Karpas-422 (cell line): ENCODE measurements around the gene S100A6. TPM values are rescaled to one million over a fixed set of nuclear protein-coding genes. Genes with fewer than 3 reads are reported as not detected.

Experiments
- DNase-seq: peaks from one replicate; pipeline ENCODE4 v3.0.0-alpha.2; 2015
- H2AFZ ChIP-seq: fragments of 200-600 bp; sonication (generic); 2 replicates; pipeline ENCODE4 v1.6.1; 2014; ENCODE audit warnings: antibody characterized with exemption, low read length, mixed read lengths
- H3K27ac ChIP-seq: fragments of 200-600 bp; sonication (generic); 2 replicates; pipeline ENCODE4 v1.5.1; 2014; ENCODE audit warnings: mild to moderate bottlenecking, low read length, moderate library complexity
- H3K27me3 ChIP-seq: fragments of 200-600 bp; sonication (generic); 2 replicates; pipeline ENCODE4 v1.6.1; 2014; ENCODE audit warnings: low read length, mixed read lengths
- H3K36me3 ChIP-seq: fragments of 200-600 bp; sonication (generic); 2 replicates; pipeline ENCODE4 v1.6.1; 2014; ENCODE audit warnings: low read length, mixed read lengths; ENCODE audit not compliant: insufficient read depth
- H3K4me1 ChIP-seq: fragments of 200-600 bp; sonication (generic); 2 replicates; pipeline ENCODE4 v1.6.1; 2014; ENCODE audit warnings: mild to moderate bottlenecking, low read length, mixed read lengths
- H3K4me2 ChIP-seq: fragments of 200-600 bp; sonication (generic); 2 replicates; pipeline ENCODE4 v1.6.1; 2014; ENCODE audit warnings: low read length, low read depth, mild to moderate bottlenecking; ENCODE audit not compliant: poor library complexity, severe bottlenecking
- H3K4me3 ChIP-seq: fragments of 200-600 bp; sonication (generic); 2 replicates; pipeline ENCODE4 v1.5.1; 2014; ENCODE audit warnings: mild to moderate bottlenecking, antibody characterized with exemption, low read length, mixed read lengths
- H3K79me2 ChIP-seq: fragments of 200-600 bp; sonication (generic); 2 replicates; pipeline ENCODE4 v1.6.1; 2014; ENCODE audit warnings: mild to moderate bottlenecking, low read length, mixed read lengths
- H3K9ac ChIP-seq: fragments of 200-600 bp; sonication (generic); 2 replicates; pipeline ENCODE4 v1.6.0; 2014; ENCODE audit warnings: low read length
- H3K9me2 ChIP-seq: fragments of 200-600 bp; sonication (generic), shearing (Covaris generic); replicated peaks from 2 replicates; pipeline ENCODE4 v1.6.0; 2014; ENCODE audit warnings: mild to moderate bottlenecking, low read length, moderate library complexity; ENCODE audit not compliant: insufficient read depth
- H3K9me3 ChIP-seq: fragments of 300-700, 200-600 bp; sonication (generic); 2 replicates; pipeline ENCODE4 v1.6.1; 2014; ENCODE audit warnings: low read length, mixed read lengths
- H4K20me1 ChIP-seq: fragments of 200-600 bp; sonication (generic); 2 replicates; pipeline ENCODE4 v1.6.1; 2014; ENCODE audit warnings: mild to moderate bottlenecking, antibody characterized with exemption, low read length, low read depth; ENCODE audit not compliant: insufficient read depth
- total RNA-seq: library from RNA; depleted of rRNA; stranded (reverse); fragments of >200 nt; shearing (Covaris generic); gene quantifications from 2 replicates; pipeline ENCODE4 v1.2.3, GENCODE V29; 2014; ENCODE audit warnings: low replicate concordance

S100A6 gene
- total RNA-seq, 1 experiment from 2014 or later: 43.3 TPM

- Histone ChIP-seq H3K9me3 (no peaks in the 10 kb centered on the region), H3K9ac (no peak overlapping the region), H4K20me1 (no peaks in the 10 kb centered on the region), H3K9me2 (no peaks in the 10 kb centered on the region), H3K4me2 (no peak overlapping the region), H3K27me3 (no peaks in the 10 kb centered on the region), H3K4me1 (no peaks in the 10 kb centered on the region; the same call in 1 of the 2 replicates), H3K4me3 (no peak overlapping the region), H2AFZ (no peak overlapping the region), H3K36me3 (no peaks in the 10 kb centered on the region), H3K27ac (no peak overlapping the region), H3K79me2 (no peaks in the 10 kb centered on the region)
- DNase-seq: no peak
Observed at GRCh38 chr1:153550827-153551500, 15.2 kb upstream of the S100A6 start.

- Histone ChIP-seq H3K9me3 (no peaks in the 10 kb centered on the region), H2AFZ (no peak overlapping the region), H3K36me3 (no peaks in the 10 kb centered on the region), H3K4me2 (no peak overlapping the region), H3K9me2 (no peaks in the 10 kb centered on the region), H3K27me3 (no peaks in the 10 kb centered on the region), H4K20me1 (no peaks in the 10 kb centered on the region), H3K4me1 (peaks cover 6% of the 10 kb centered on the region), H3K4me3 (no peak overlapping the region), H3K79me2 (no peaks in the 10 kb centered on the region), H3K9ac (no peak overlapping the region), H3K27ac (no peak overlapping the region)
- DNase-seq: no peak
Observed at GRCh38 chr1:153550398-153550758, 14.6 kb upstream of the S100A6 start.

- no peaks in the 10 kb centered on the region for H3K9me3 ChIP-seq
- no peaks in the 10 kb centered on the region for H3K36me3 ChIP-seq
- no peaks in the 10 kb centered on the region for H3K79me2 ChIP-seq
- H3K9me2 ChIP-seq: no peaks in the 10 kb centered on the region
- H3K4me3 ChIP-seq: no peak overlapping the region
- no peak overlapping the region for H3K9ac ChIP-seq
- no peaks in the 10 kb centered on the region for H4K20me1 ChIP-seq
- no peaks in the 10 kb centered on the region for H3K27me3 ChIP-seq
- H3K4me2 ChIP-seq: no peak overlapping the region
- H2AFZ ChIP-seq: no peak overlapping the region
- no peak overlapping the region for H3K27ac ChIP-seq
- H3K4me1 ChIP-seq: peaks cover 11% of the 10 kb centered on the region
- DNase-seq: no peak
Observed at GRCh38 chr1:153549741-153550397, 14.1 kb upstream of the S100A6 start.

- H2AFZ ChIP-seq: no peak within 1 kb of the TSS
- H3K4me1 ChIP-seq: peaks cover 14% of the 10 kb centered on the region
- no peaks in the 10 kb centered on the region for H3K9me2 ChIP-seq
- H3K4me3 ChIP-seq: no peak within 1 kb of the TSS
- H3K36me3 ChIP-seq: no peaks in the 10 kb centered on the region
- H3K27me3 ChIP-seq: no peaks in the 10 kb centered on the region
- H3K79me2 ChIP-seq: no peaks in the 10 kb centered on the region
- no peaks in the 10 kb centered on the region for H4K20me1 ChIP-seq
- no peaks in the 10 kb centered on the region for H3K9me3 ChIP-seq
- H3K27ac ChIP-seq: no peak within 1 kb of the TSS
- H3K4me2 ChIP-seq: no peak within 1 kb of the TSS
- no peak for DNase-seq
- H3K9ac ChIP-seq: no peak within 1 kb of the TSS
Observed at GRCh38 chr1:153548722-153549688, 13.2 kb upstream of the S100A6 start, which contains the start of gene S100A3. TSS of gene S100A3 (minus strand) at chr1:153549258. CDS start at chr1:153548485, 773 bp downstream.

- H3K9ac ChIP-seq: no peak overlapping the region
- no peaks in the 10 kb centered on the region for H3K36me3 ChIP-seq
- H3K27ac ChIP-seq: no peak overlapping the region
- no peaks in the 10 kb centered on the region for H3K9me3 ChIP-seq
- no peaks in the 10 kb centered on the region for H3K9me2 ChIP-seq
- no peak overlapping the region for H3K4me2 ChIP-seq
- H3K4me3 ChIP-seq: no peak overlapping the region
- no peaks in the 10 kb centered on the region for H4K20me1 ChIP-seq
- H2AFZ ChIP-seq: no peak overlapping the region
- H3K27me3 ChIP-seq: no peaks in the 10 kb centered on the region
- DNase-seq: no peak
- H3K79me2 ChIP-seq: no peaks in the 10 kb centered on the region
- peaks cover 14% of the 10 kb centered on the region for H3K4me1 ChIP-seq
Observed at GRCh38 chr1:153547560-153548551, 12.1 kb upstream of the S100A6 start.

GRCh38 chr1:153546796-153547559 lies 11.2 kb upstream of the S100A6 start:
- H3K27me3 ChIP-seq: no peaks in the 10 kb centered on the region
- no peaks in the 10 kb centered on the region for H4K20me1 ChIP-seq
- DNase-seq: no peak
- H2AFZ ChIP-seq: no peak overlapping the region
- H3K27ac ChIP-seq: no peak overlapping the region
- H3K4me3 ChIP-seq: no peak overlapping the region
- H3K36me3 ChIP-seq: no peaks in the 10 kb centered on the region
- no peak overlapping the region for H3K4me2 ChIP-seq
- no peaks in the 10 kb centered on the region for H3K79me2 ChIP-seq
- peaks cover 14% of the 10 kb centered on the region for H3K4me1 ChIP-seq
- H3K9me2 ChIP-seq: no peaks in the 10 kb centered on the region
- H3K9ac ChIP-seq: no peak overlapping the region
- no peaks in the 10 kb centered on the region for H3K9me3 ChIP-seq

- no peaks in the 10 kb centered on the region for H3K9me2 ChIP-seq
- no peak for DNase-seq
- no peaks in the 10 kb centered on the region for H3K27me3 ChIP-seq
- H3K9me3 ChIP-seq: no peaks in the 10 kb centered on the region
- H3K4me3 ChIP-seq: no peak overlapping the region
- no peak overlapping the region for H3K9ac ChIP-seq
- H3K4me2 ChIP-seq: no peak overlapping the region
- no peak overlapping the region for H3K27ac ChIP-seq
- H3K79me2 ChIP-seq: no peaks in the 10 kb centered on the region
- peaks cover 14% of the 10 kb centered on the region for H3K4me1 ChIP-seq
- H4K20me1 ChIP-seq: no peaks in the 10 kb centered on the region
- H3K36me3 ChIP-seq: no peaks in the 10 kb centered on the region
- no peak overlapping the region for H2AFZ ChIP-seq
Observed at GRCh38 chr1:153546371-153546770, 10.6 kb upstream of the S100A6 start.
